Astrocyte (in vitro differentiated cells and primary cell): ENCODE data around the gene PTPN9.

Experiments used
- CTCF ChIP-seq: IDR thresholded peaks from 2 replicates; pipeline ENCODE4 v1.5.1; 2011; ENCODE audit warnings: low read depth, mild to moderate bottlenecking, inconsistent platforms, low read length, moderate library complexity; ENCODE audit not compliant: insufficient read depth
- EZH2 ChIP-seq: IDR thresholded peaks from 2 replicates; pipeline ENCODE4 v1.6.1; 2012; ENCODE audit warnings: mild to moderate bottlenecking, low read length, inconsistent platforms; ENCODE audit not compliant: insufficient read depth

GRCh38 chr15:75530169-75530568, 48.9 kb downstream of the PTPN9 start:
- no peak for TF ChIP-seq CTCF
- TF ChIP-seq EZH2: no peak
